Epidermal melanocyte (primary cell): Measurements from ENCODE around the gene METTL1.
"Not testable (repeated sequence)": the region's sequence is repeated elsewhere in the genome, so short reads cannot be mapped to it uniquely, and the experiment has no call there.

Source experiments
- DNase-seq: peaks from one replicate; pipeline ENCODE4 v3.0.0; 2011; ENCODE audit warnings: low spot score; ENCODE audit not compliant: insufficient read length

METTL1 gene

DNA sequence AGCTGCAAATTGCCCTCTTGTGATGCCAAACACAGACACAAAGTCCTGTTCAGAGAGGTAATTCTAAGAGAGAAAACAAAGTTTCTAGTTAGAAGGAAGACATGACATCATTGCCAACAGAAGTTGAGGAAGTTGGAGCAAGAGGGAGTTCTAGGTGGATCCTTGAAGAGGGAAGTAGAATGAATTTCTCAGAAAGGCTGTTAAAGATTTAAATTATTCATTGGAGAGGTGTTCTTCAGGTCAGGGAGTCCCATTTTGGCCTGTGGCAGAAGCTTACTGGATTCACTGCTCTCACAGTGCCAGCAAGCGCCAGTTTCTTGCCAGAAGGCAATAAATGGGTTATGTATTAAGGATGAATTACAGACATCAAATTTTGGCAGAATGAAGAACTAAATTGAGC is 26.0 kb upstream of the METTL1 start:
- no peak for DNase-seq

DNA sequence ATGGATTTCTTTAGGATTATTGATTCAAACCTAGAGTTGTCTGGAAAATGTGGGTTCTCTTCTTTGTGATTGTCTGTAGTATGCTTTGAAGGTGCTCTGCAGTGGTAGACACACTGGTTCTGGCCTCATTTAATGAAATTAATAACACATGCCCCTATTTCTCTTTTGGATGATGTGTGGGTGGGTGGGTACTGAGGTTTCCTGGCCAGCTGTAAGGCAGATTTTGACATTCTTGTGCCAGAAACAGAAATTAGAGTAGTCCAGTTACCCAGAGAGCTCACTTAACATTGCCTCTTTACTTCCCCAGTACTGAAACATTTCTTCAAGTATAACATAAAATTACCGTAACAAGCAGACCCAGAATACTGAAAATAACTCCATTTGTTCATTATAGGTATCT is 25.1 kb upstream of the METTL1 start:
- no peak for DNase-seq

DNA sequence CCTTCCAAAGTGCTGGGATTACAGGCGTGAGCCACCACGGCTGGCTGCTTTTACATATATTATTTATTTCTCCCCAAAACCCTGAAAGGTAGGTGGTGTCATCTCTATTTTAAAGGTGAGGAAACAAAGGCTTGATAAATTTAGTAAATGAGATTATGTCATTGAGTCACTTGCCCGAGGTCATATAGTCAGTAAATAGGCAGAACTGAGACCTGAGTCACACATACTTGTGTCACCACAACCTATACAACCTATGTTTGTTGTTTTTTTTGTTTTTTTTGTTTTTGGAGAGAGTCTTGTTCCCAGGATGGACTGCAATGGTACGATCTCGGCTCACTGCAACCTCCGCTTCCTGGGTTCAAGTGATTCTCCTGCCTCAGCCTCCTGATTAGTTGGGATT is 23.4 kb upstream of the METTL1 start:
- no peak for DNase-seq

DNA sequence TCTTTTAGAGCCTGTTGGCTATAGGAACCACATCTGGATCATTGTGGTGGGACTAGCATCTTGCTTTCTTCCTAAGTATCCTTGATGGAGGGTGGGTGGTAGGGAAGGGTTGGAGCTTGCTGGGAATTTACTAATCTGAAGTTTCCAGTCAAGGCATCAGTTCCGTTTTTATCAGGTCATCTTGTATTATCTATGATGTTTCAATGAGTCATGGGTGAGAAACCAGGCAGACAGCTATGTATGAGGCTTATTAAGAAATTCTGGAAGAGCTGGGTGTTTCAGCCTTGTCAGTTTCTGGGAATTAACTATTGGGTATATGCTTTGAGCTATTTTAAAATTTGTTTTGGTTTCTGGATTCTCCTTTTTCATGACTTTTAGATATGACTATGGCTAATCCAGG is 22.0 kb upstream of the METTL1 start:
- no peak for DNase-seq

DNA sequence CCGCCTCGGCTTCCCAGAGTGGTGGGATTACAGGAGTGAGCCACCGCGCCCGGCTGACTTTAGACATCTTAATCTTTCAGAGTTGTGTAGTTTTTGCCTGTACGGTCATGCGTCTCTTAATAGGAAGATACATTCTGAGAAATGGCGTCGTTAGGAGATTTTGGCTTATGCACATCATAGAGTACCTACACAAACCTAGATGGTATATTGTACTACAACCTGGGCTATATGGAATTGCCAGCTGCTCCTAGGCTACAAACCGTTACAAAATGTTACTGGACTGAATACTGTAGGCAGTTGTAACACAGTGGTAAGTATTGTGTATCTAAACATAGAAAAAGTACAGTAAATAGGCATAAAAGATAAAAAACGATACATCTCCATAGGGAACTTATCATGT is 12.0 kb upstream of the METTL1 start:
- DNase-seq, result no peak

DNA sequence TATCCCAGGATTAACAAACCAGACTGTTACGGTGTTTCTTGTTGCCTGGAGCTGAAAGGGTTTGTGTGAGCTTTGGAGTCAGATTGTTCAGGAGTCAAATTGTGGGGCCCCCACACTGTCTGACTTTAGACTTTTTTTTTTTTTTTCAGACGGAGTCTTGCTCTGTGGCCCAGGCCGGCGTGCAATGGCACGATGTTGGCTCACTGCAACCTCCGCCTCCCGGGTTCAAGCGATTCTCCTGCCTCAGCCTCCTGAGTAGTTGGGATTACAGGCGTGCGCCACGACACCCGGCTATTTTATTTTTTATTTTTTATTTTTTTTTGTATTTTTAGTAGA is 11.5 kb upstream of the METTL1 start:
- no peak for DNase-seq

DNA sequence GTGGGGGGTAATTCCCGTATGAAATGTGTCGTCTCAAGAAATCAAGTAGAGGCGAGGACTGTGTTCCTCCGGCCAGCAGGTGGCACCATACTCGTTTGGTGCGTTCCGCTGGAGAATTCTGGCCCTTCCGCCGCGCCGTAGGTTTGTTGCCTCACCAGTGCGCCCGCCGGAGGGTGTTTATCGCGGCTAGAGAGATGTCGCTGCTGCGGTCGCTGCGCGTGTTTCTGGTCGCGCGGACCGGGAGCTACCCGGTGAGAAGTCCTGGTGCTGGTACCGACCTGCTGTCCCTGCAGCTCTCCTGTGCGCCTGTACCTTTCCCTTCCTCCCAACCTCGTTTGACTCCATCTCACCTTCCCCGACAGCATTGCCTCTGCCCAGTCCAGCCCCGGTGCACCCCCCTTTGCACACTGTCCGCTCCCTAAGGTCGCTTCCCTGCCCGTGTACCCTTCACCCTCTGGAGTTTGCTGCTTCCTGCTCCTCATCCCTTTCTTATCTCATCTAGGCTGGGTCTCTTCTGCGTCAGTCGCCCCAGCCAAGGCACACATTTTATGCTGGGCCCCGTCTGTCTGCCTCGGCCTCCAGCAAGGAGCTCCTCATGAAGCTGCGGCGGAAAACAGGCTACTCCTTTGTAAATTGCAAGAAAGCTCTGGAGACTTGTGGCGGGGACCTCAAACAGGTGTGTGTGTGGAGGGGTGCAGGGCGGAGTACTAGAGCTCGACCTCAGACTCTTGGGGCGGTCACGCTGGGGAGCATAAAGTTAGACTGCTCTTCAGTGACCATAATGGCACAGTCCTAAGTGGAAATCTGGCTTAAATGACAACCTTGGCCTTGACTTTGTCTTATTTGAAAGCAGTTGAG is 10.9 kb upstream of the METTL1 start, which contains the start of gene TSFM:
TSFM (plus strand) TSS at position 180 of the 858 bp plus-strand sequence; CDS start at position 195, 15 bp downstream.
- peak; percentile 68 for DNase-seq

DNA sequence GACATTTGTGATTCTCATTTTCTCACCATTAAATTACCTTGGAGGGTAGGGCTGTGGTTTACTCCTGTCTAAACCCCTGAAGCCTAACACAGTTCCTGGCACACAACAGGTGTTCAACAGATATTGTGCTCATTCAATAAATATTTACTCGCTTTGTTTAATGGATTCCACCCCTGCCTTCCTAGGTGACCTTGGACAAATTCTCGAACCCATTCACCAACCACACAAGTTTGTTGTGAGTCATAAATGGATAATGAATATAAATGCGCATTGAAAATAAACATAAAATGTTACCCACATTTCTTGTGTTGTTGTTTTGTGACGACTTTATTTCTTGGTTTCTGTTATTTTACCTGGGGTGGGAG is 10.3 kb upstream of the METTL1 start:
- no peak for DNase-seq

DNA sequence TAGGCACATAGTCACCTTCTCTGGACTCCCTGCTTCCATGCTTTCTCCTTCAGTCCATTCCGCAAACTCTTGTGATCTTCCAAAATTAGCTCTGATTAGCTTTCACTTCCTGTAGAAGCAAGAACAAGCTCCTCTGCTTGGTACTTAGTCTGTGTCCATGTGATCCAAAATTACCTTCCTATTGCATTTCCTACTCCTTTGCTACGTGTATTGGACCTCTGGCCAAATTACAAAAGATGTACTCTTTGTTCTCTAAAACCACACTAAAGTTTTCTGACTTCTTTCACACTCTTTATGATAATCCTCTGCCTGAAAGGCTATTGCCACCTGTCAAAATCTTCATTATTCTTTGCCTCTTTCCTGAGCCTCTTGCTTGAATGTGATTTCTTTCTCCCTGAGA is 9.9 kb upstream of the METTL1 start:
- DNase-seq, result no peak

DNA sequence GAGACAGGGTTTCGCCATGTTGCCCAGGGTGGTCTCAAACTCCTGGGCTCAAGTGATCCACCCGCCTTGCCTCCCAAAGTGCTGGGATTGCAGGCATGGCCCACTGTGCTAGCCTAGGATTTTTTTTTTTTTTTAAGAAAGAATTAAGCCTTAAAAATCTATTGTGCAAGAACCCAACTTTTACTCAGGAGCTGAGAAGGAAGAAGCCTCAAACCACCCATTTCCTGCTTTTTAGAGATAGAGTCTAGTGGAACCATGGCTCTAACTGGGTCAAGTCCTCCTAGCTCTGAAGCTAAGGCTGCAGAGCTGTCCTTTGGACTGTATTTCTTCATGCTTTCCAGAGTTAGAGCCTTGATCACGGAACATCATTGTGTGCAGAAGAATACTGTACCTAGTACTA is 9.3 kb upstream of the METTL1 start:
- no peak for DNase-seq

DNA sequence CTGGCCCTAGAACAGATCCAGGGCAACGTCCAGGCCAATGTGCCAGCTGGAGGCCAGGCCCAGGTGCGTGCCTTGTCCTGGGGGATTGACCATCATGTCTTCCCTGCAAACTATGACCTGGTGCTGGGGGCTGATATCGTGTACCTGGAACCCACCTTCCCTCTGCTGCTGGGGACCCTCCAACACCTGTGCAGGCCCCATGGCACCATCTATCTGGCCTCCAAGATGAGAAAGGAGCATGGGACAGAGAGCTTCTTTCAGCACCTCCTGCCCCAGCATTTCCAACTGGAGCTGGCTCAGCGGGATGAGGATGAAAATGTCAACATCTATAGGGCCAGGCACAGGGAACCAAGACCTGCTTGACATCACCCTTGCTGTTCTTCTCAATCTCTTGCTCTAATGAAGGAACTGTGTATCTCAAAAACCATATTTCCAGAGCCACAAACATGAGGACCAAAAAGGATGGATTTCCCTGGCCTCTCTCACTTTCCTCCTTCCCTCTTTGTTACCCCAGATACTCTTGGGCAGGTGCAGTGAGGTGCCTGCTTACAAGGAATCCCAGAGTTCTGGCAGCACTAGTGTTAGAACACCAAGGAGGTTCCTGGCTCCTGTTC is 8.5 kb upstream of the METTL1 start:
- DNase-seq, result no peak

DNA sequence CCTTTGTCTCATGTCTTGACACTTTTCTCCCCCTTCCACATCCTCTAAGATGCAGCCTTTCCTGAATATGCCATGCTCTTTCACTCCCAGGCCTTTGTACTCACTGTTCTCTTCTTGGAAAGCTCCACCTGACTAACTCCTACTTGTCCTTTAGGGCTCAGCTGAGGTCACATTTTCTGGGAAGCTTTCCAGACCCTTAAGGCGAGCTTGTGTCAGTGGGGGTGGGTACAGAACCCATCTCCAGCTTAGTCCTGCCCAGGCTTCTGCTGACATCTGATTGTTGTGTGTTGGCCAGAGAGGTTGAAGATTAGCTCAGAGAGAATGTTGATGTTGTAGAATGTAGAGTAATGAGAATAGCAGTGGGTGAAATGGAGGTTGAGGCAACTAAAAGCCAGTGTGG is 7.8 kb upstream of the METTL1 start:
- no peak for DNase-seq

DNA sequence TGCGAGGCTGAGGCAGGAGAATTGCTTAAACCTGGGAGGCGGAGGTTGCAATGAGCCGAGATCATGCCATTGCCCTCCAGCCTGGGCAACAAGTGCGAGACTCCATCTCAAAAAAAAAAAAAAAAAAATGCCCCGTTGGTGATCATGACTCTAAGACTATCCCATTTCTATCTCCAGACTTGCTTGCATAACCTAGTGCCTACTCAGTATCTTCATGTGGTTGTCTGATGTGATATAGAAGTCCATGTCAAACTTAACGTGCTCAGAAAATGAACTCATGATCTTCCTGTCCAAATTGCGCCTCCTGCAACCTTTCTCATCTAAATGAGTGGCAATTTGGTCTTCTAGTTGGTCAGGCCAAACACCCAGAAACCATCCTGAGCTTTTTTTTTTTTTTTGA is 6.0 kb upstream of the METTL1 start:
- no peak for DNase-seq

DNA sequence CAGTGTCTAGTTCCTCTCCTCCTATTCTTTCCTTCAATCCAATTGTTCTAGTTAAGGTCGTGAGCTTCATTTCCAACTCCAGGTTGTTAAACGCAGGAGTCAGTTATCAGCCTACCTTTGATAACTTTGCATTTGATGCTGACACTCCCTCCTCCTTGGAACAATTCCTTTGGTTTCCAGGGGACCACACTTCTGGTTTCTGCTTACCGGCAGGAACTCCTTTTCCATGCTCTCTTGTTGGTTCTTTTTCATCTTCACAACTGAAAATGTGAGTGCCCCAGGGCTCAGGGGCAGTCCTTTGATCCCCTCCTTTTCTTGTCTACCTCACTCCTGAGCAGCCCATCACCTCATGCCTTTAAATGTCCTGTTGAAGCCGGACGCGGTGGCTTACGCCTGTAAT is 5.5 kb upstream of the METTL1 start:
- no peak for DNase-seq

DNA sequence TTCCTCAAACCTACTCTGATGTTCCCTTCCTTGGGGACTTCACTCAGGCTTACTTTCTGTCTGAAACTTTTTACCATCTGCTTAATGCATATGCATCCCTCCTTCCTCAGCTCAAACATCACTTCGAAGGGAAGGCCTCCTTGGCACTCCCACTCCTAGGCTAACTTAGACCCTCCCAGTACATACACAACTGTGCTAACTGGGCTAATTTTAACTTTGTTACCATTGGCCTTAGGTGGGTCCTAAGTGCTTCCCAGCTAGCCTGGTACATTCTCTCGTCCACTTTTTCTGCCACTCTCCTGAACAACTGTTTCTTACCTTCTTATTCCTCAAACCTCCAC is 4.3 kb upstream of the METTL1 start:
- no peak for DNase-seq

DNA sequence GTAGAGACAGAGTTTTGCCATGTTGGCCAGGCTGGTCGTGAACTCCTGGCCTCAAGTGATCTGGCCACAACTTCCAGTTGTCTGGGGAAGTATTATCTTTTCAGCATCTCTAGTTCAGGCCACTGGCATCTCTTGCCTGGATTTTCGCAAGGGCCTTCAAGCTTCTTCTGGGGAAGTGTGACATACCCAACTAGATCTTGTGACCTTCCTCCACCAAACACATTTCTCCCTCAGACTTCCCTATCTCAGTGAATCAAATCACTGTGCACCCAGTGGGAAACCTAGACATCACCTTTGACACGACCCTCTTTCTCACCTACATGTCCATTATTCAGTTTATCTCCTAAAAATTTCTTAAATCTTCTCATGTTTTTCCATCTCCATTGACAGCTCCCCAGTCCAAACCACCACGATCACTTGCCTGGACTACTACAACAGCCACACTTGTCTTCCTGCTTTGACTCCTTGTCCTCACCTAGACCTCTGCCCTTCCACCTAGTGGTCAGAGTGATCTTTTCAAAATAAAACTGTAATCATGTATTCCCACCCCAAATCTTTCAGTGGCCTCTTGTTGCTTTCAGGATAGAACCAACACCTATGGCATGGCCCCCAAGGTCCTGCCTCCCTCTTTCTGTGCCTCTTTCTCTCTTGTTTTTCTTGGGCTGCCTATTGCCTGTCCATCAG is 3.8 kb upstream of the METTL1 start:
- no peak for DNase-seq

DNA sequence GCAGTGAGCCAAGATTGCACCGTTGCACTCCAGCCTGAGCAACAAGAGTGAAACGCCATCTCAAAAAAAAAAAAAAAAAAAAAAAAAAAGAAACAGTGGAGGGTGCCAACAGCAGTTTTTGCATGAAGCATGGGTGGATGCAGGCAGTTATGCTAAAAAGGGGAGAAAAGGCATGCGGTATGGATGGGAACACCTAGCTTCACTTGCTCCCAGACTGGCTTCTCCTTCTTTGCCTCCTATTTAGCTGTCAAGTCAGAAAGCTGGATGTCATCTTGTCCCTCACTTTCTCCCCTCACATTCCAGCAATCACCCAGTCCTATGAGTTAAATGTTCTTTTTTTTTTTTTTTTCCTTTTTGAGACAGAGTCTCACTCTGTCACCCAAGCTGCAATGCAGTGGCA is 3.1 kb upstream of the METTL1 start:
- DNase-seq, result no peak

DNA sequence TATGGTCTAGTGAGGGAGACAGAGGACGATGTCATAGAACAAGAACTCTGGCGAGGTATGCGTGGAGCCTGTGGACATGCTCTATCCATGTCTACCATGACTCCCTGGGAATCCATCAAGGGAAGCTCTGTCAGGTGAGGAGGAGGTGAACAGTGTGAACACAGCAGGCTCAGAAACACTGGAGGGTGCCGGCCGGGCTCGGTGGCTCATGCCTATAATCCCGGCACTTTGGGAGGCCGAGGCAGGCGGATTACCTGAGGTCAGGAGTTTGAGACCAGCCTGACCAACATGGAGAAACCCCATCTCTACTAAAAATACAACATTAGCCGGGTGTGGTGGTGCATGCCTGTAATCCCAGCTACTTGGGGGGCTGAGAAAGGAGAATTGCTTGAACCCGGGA is 2.7 kb upstream of the METTL1 start:
- DNase-seq, result not testable (repeated sequence)

DNA sequence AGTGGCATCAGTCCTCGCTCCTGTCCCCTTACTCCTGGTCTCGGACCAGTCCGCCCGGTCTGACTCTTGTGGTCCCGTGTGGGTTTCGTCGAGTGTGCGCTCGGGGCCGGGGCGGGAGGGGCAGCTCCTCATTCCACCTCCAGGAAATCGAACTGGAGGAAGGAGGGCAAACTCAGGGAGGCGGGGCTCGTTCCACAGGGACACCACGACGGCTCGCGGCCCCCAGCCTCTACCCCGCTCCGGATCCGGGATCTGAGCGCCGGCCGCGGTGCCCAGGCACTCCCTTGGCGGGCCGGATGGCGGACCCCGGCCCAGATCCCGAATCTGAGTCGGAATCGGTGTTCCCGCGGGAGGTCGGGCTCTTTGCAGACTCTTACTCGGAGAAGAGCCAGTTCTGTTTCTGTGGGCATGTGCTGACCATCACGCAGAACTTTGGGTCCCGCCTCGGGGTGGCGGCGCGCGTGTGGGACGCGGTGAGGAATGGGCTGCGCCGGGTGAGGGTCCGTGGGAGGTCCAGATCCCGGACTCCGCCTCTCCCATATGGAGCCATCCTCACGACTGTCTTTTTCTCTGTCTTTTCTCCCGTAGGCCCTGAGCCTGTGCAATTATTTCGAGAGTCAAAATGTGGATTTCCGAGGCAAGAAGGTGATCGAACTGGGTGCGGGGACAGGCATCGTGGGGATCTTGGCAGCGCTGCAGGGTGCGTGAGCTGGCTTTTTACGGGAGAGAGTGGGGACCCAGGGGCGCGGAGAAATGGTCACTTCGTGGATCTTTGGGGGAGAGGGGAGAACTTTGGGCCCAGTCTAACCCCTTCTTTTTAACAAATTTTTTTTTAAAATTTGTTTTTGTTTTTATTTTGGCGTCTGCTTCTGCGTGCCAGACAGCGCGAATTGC is 771 bp upstream of the METTL1 start, which contains the start of gene EEF1AKMT3:
EEF1AKMT3 (plus strand) TSS at position 186 of the 894 bp plus-strand sequence; CDS start at position 297, 111 bp downstream.
- DNase-seq, result no peak

DNA sequence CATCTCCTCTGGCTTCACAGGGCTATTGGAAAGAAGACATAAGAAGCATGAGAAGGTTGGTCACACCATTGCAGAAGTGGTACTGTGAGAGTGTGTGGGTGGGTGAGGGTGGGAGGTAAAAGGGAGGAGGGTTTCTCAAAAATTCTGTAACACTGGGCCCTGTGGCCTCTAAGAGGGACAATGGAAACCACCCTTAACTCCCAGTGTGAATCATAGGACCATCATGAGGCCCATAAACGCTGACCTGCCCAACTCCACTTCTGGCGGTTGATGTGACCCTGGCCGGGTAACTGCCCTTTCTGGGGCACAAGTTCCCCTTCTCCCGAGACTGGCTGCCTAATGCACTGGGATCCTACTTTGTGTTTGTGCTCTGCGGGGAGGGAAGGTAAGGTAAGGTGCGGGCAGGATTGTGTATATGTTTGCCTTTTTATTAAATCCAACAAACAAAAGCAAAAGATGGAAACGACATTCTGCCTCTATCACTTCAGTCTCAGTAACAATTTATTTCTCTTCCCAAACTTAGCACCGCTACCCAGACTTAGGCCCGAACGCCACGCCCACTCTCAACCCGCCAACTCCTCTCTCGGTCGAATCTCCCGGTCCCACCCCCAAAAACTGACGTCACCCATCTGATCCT is 551 bp downstream of the METTL1 start:
- DNase-seq, result peak; percentile 93

DNA sequence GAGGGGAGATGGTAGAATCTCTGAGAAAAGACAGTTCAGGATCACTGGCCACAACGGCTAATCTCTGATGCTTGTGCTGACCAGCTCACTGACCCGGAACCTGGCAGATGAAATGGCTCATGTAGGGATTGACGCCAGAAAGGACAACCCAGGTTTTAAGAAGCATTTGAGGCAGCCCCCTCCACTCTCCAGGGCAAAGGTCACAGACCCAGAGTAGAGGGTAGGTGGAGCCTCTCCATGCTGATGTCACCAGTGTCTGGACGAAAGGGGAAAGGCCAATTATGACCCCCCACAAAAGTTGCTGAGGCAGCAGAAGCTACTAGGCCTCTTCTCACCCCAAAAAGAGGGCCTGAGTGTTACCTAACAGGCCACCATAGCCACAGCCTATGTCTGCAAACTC is 1.2 kb downstream of the METTL1 start:
- no peak for DNase-seq
